GM21515 (cell line): Measurements from ENCODE around the gene QSOX1.

ENCODE experiments used
- ATAC-seq: cut with Tn5 transposase; IDR thresholded peaks from one replicate; pipeline ENCODE4 v1.9.1; 2021; ENCODE audit not compliant: unreplicated experiment

The QSOX1 gene

GRCh38 chr1:180144659-180145357 is 9.9 kb upstream of the QSOX1 start:
- ATAC-seq = no peak

GRCh38 chr1:180145446-180145845 is 9.2 kb upstream of the QSOX1 start:
- no peak for ATAC-seq

- no peak for ATAC-seq
Measured at GRCh38 chr1:180150982-180151381, 3.7 kb upstream of the QSOX1 start.

GRCh38 chr1:180151508-180151907 is 3.2 kb upstream of the QSOX1 start:
- no peak for ATAC-seq

GRCh38 chr1:180152588-180152987 is 2.1 kb upstream of the QSOX1 start:
- ATAC-seq = no peak

GRCh38 chr1:180153032-180153431 is 1.6 kb upstream of the QSOX1 start:
- no peak for ATAC-seq

- ATAC-seq = no peak
Measured at GRCh38 chr1:180154003-180154324, 705 bp upstream of the QSOX1 start.

- ATAC-seq = no peak
Measured at GRCh38 chr1:180155182-180155682, 563 bp downstream of the QSOX1 start.

- ATAC-seq = no peak
Measured at GRCh38 chr1:180156201-180156600, 1.5 kb downstream of the QSOX1 start.

- no peak for ATAC-seq
Measured at GRCh38 chr1:180156631-180157091, 2.0 kb downstream of the QSOX1 start.

- no peak for ATAC-seq
Measured at GRCh38 chr1:180157108-180157507, 2.4 kb downstream of the QSOX1 start.

- ATAC-seq = no peak
Measured at GRCh38 chr1:180157576-180158057, 2.9 kb downstream of the QSOX1 start.

- no peak for ATAC-seq
Measured at GRCh38 chr1:180158149-180159147, 3.8 kb downstream of the QSOX1 start.

- no peak for ATAC-seq
Measured at GRCh38 chr1:180160357-180160756, 5.7 kb downstream of the QSOX1 start.

GRCh38 chr1:180163041-180163440 is 8.4 kb downstream of the QSOX1 start:
- ATAC-seq = no peak

- ATAC-seq = no peak
Measured at GRCh38 chr1:180165096-180165495, 10.4 kb downstream of the QSOX1 start.

GRCh38 chr1:180165509-180166435 is 11.1 kb downstream of the QSOX1 start:
- ATAC-seq = no peak

GRCh38 chr1:180166436-180166800 is 11.7 kb downstream of the QSOX1 start:
- ATAC-seq = no peak

- ATAC-seq = no peak
Measured at GRCh38 chr1:180167021-180167701, 12.5 kb downstream of the QSOX1 start.
